ENCODE data around the gene NCOA5. TPM values are rescaled to one million over a fixed set of nuclear protein-coding genes. Genes with fewer than 3 reads are reported as not detected.

The NCOA5 gene
- total and polyA plus RNA-seq, 4 donors = 3.2 to 10.4 (median 8.7) TPM

- Histone ChIP-seq H3K4me3 (ENCODE audit: low read depth in 1 of 3, low read length in 3 of 3) (no peak overlapping the region), H3K27ac (ENCODE audit: low read depth in 1 of 2, low read length in 2 of 2) (no peak overlapping the region), H3K27me3 (ENCODE audit: control insufficient read depth in 4 of 4, insufficient read depth in 4 of 4, low read length in 3 of 4) (peaks cover 3 to 10% (median 8%) of the 10 kb centered on the region in 4 donors), H3K36me3 (ENCODE audit: control insufficient read depth in 4 of 4, insufficient read depth in 3 of 4, low read depth in 1 of 4, low read length in 3 of 4) (no peaks in the 10 kb centered on the region), H3K9ac (ENCODE audit: low read depth in 1 of 2, low read length in 2 of 2) (no peak overlapping the region), H3K9me3 (ENCODE audit: control insufficient read depth in 4 of 4, low read length in 3 of 4) (no peaks in the 10 kb centered on the region), H3K4me1 (ENCODE audit: control insufficient read depth in 4 of 4, insufficient read depth in 4 of 4, low read length in 3 of 4) (peaks cover 2 to 3% (median 3%) of the 10 kb centered on the region in 4 donors)
- DNase-seq (ENCODE audit: low spot score) = no peak
- 60% methylated on average over 4 of the region's 4 CpGs for WGBS
- TF ChIP-seq REST (IDR thresholded peaks at IDR 0.05) = no peak
- no peak for TF ChIP-seq FOXA2 (IDR thresholded peaks at IDR 0.05)
Measured at GRCh38 chr20:46023999-46024398, 65.8 kb downstream of the NCOA5 start.

- H3K27me3 ChIP-seq (ENCODE audit: control insufficient read depth in 4 of 4, insufficient read depth in 4 of 4, low read length in 3 of 4) = peaks cover 2 to 8% (median 4%) of the 10 kb centered on the region in 4 donors
- DNase-seq (ENCODE audit: low spot score) = no peak
- peaks cover 2 to 3% (median 3%) of the 10 kb centered on the region in 4 donors for H3K4me1 ChIP-seq (ENCODE audit: control insufficient read depth in 4 of 4, insufficient read depth in 4 of 4, low read length in 3 of 4)
- H3K36me3 ChIP-seq (ENCODE audit: control insufficient read depth in 4 of 4, insufficient read depth in 3 of 4, low read depth in 1 of 4, low read length in 3 of 4) = no peaks in the 10 kb centered on the region
- no peak overlapping the region for H3K4me3 ChIP-seq (ENCODE audit: low read depth in 1 of 3, low read length in 3 of 3)
- 43% methylated on average over 8 of the region's 8 CpGs for WGBS
- TF ChIP-seq JUND (IDR thresholded peaks at IDR 0.05) = no peak
- no peak for TF ChIP-seq NR2F2 (IDR thresholded peaks at IDR 0.05)
- no peak for TF ChIP-seq YY1 (IDR thresholded peaks at IDR 0.05)
- no peak for TF ChIP-seq SP1 (IDR thresholded peaks at IDR 0.05)
- TF ChIP-seq FOXA1 (IDR thresholded peaks at IDR 0.05) = no peak
- TF ChIP-seq GABPA (IDR thresholded peaks at IDR 0.05 in 1 of 2, conservative IDR thresholded peaks at IDR 0.05 in 1 of 2) = no peak
- TF ChIP-seq RAD21 (IDR thresholded peaks at IDR 0.05) = no peak
- no peak for TF ChIP-seq MAX (IDR thresholded peaks at IDR 0.05)
- no peak for TF ChIP-seq ATF3 (IDR thresholded peaks at IDR 0.05)
- TF ChIP-seq TAF1 (conservative IDR thresholded peaks at IDR 0.05) = no peak
- TF ChIP-seq FOXA2 (IDR thresholded peaks at IDR 0.05) = no peak
- no peak for TF ChIP-seq CTCF (IDR thresholded peaks at IDR 0.05; ENCODE audit: low read depth, low read length, missing input control)
- TF ChIP-seq RXRA (IDR thresholded peaks at IDR 0.05) = no peak
- no peak for TF ChIP-seq ZBTB33 (IDR thresholded peaks at IDR 0.05)
- no peaks in the 10 kb centered on the region for H3K9me3 ChIP-seq (ENCODE audit: control insufficient read depth in 4 of 4, low read length in 3 of 4)
- no peak overlapping the region for H3K27ac ChIP-seq (ENCODE audit: low read depth in 1 of 2, low read length in 2 of 2)
- no peak overlapping the region for H3K9ac ChIP-seq (ENCODE audit: low read depth in 1 of 2, low read length in 2 of 2)
Measured at GRCh38 chr20:46023148-46023484, 66.6 kb downstream of the NCOA5 start.
